Colonic mucosa (tissue), 4 donors: Measurements from ENCODE around the gene PPP1R13B. TPM values are rescaled to one million over a fixed set of nuclear protein-coding genes. Genes with fewer than 3 reads are reported as not detected.

Experiments
- DNase-seq: peaks from one replicate; pipeline ENCODE4 v3.0.0-alpha.2; 2020
- H3K27ac ChIP-seq: fragments of 200-600 bp; one replicate; pipeline ENCODE4 v1.8.0; 2021
- H3K27me3 ChIP-seq: fragments of 200-600 bp; one replicate; pipeline ENCODE4 v1.8.0; 2021
- H3K36me3 ChIP-seq: fragments of 200-600 bp; one replicate; pipeline ENCODE4 v1.8.0; 2021
- H3K4me1 ChIP-seq: fragments of 200-600 bp; one replicate; pipeline ENCODE4 v1.8.0; 2021; ENCODE audit warnings: mild to moderate bottlenecking
- H3K4me3 ChIP-seq: fragments of 200-600 bp; one replicate; pipeline ENCODE4 v1.8.0; 2021
- H3K9ac ChIP-seq, 2 donors: one replicate each; pipeline ENCODE4 v1.7.0; 2013; ENCODE audit warnings: control low read depth in 2 of 2, low read depth in 2 of 2, low read length in 2 of 2
- H3K9me3 ChIP-seq: fragments of 200-600 bp; one replicate; pipeline ENCODE4 v1.8.0; 2021
- CTCF ChIP-seq: fragments of 200-600 bp; IDR thresholded peaks from one replicate; pipeline ENCODE4 v1.8.0; 2022; ENCODE audit warnings: antibody characterized with exemption, mild to moderate bottlenecking
- intact Hi-C: fragments of 100-400 bp; cut with DNase I; formaldehyde crosslinking; loops from one replicate; pipeline ENCODE4 v1.14.1; 2022
- total RNA-seq, 2 donors: library from RNA; stranded (reverse); fragmentation: NEBNext Ultra II Directional in 1 of 2; extraction: Animal tissue kit (Norgen Biotek cat#: 25700) in 1 of 2; gene quantifications; one replicate each; pipeline ENCODE4 v1.2.1, GENCODE V29; 2021
- donor health status: healthy.
- donor health status: DM: no; HTN: no; CAD: no.
- donor health status: DM: no; HTN: no; CAD: no.

Gene PPP1R13B
- total RNA-seq, 2 donors from 2014 or later = 41.1 to 48.3 TPM

- peak overlapping the region in 1 of 2 donors; percentile 8 for H3K9ac ChIP-seq
- no peak overlapping the region for H3K4me3 ChIP-seq
- H3K4me1 ChIP-seq = peaks cover 7% of the 10 kb centered on the region
- no peaks in the 10 kb centered on the region for H3K27me3 ChIP-seq
- no peak for TF ChIP-seq CTCF
- intact Hi-C loops = no loop called here
- no peak for DNase-seq
- H3K36me3 ChIP-seq = no peaks in the 10 kb centered on the region
- H3K9me3 ChIP-seq = no peaks in the 10 kb centered on the region
- no peak overlapping the region for H3K27ac ChIP-seq
These were observed 121.5 kb downstream of the PPP1R13B start for GRCh38 chr14:103725739-103726395.

DNA sequence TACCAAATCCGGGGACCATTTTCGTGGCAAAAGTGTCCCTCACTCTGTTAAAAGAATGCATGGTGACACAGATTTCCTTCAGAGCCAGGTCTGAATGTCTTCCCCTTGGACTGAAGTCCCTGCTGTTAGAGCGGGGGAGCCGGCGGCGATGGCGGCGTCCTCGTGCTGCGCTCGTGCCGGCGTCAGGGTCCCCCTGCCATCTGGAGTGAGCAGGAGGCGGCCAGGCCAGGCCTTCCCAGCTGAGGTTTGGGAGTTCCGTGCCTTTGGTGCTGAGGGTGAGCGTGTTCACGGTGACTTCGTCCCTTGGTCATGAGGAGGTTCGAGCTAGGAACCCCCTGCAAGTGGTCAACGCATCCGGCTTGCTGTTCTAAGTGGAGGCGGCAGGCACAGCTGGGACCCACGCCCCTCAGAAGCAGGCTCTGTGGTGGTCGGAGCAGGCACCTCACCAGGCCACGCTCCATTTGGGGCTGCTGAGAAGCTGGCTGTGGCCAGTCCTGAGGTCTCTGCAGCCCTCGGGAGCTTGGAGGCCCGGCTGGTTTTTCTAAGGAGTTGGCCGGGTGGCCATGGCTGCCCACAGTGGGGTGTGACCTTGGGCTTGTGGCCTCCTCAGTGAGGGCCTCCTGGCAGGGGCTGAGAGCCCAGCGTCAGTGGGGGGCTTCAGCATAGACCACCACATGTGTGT, 122.2 kb downstream of the PPP1R13B start:
- intact Hi-C loops = no loop called here
- no peak for TF ChIP-seq CTCF

GRCh38 chr14:103724116-103724515, 123.3 kb downstream of the PPP1R13B start:
- no peaks in the 10 kb centered on the region for H3K36me3 ChIP-seq
- intact Hi-C loops = no loop called here
- H3K27me3 ChIP-seq = no peaks in the 10 kb centered on the region
- H3K27ac ChIP-seq = no peak overlapping the region
- TF ChIP-seq CTCF = no peak
- H3K9ac ChIP-seq = peak overlapping the region in 1 of 2 donors; percentile 40
- no peak overlapping the region for H3K4me3 ChIP-seq
- H3K9me3 ChIP-seq = no peaks in the 10 kb centered on the region
- H3K4me1 ChIP-seq = peaks cover 7% of the 10 kb centered on the region
- no peak for DNase-seq

More for the DNA sequence above, 122.2 kb downstream of the PPP1R13B start:
- Histone ChIP-seq H3K27me3 (no peaks in the 10 kb centered on the region), H3K27ac (no peak overlapping the region), H3K4me3 (no peak overlapping the region), H3K36me3 (no peaks in the 10 kb centered on the region), H3K9me3 (no peaks in the 10 kb centered on the region), H3K9ac (no peak overlapping the region), H3K4me1 (peaks cover 7% of the 10 kb centered on the region)
- DNase-seq = no peak

- no peak overlapping the region for H3K27ac ChIP-seq
- intact Hi-C loops = no loop called here
- H3K9ac ChIP-seq = peak overlapping the region; percentile 40 to 43
- no peaks in the 10 kb centered on the region for H3K9me3 ChIP-seq
- TF ChIP-seq CTCF = no peak
- H3K4me3 ChIP-seq = no peak overlapping the region
- no peaks in the 10 kb centered on the region for H3K27me3 ChIP-seq
- no peak for DNase-seq
- H3K4me1 ChIP-seq = peaks cover 7% of the 10 kb centered on the region
- H3K36me3 ChIP-seq = no peaks in the 10 kb centered on the region
These were observed 123.7 kb downstream of the PPP1R13B start for GRCh38 chr14:103723748-103724081.

DNA sequence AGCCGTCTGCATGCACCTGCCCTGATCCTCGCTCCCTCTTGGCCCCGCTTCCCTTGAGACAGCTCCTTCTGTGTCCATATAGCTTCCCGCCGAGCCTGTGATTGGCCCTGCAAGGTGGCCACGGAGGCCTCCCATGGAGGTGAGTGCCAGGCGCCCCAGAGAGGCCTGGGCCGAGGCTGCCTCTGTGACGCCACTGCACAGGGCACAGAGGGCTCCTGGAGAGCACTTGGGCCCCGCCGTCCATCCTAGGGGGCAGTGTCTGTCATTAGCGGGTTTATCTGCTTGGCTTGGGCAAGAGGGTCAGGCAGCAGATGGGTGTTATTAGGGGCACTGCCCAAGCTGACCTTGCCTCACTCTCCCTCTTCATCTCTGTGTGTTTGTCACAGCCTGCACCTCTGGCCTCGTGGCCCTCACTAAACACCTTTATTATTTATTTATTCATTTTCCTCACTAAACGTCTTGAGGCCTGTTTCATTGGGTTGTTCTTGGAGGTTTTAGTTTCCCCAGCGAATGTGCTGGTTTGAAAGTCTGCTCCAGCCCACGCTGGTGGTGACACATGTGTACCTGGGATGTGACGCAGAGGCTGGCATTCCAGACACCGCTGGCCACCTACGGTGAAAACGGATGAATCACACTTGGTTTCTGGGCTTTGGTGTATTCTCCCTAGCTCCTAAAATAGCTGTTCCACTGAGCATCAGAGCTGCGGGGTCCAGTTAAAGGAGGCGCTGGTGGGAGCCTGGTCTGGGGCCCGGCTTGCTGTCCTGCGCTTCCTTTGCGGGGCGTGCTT, 125.8 kb downstream of the PPP1R13B start:
- intact Hi-C loops = no loop called here
- H3K9me3 ChIP-seq = no peaks in the 10 kb centered on the region
- no peaks in the 10 kb centered on the region for H3K27me3 ChIP-seq
- no peaks in the 10 kb centered on the region for H3K36me3 ChIP-seq
- TF ChIP-seq CTCF = no peak
- peaks cover 7% of the 10 kb centered on the region for H3K4me1 ChIP-seq
- H3K27ac ChIP-seq = no peak overlapping the region
- H3K4me3 ChIP-seq = no peak overlapping the region
- no peak for DNase-seq
- H3K9ac ChIP-seq = no peak overlapping the region
